Esophagus squamous epithelium (tissue), 4 donors: ENCODE results near the gene ARHGAP4.

Experiments used
- CTCF ChIP-seq, 6 experiments: fragments of 450-650 bp in 4 of 6; fragments of 200-600 bp in 2 of 6; sonication (generic) in 2 of 6; IDR thresholded peaks; one replicate each; pipeline ENCODE4 v1.5.1; 2016 to 2019; ENCODE audit warnings: antibody characterized with exemption in 6 of 6, mild to moderate bottlenecking in 4 of 6, moderate library complexity in 4 of 6
- POLR2A ChIP-seq, 4 donors: fragments of 450-650 bp; IDR thresholded peaks; one replicate each; pipeline ENCODE4 v1.6.1; 2017; ENCODE audit warnings: antibody characterized with exemption in 4 of 4, mild to moderate bottlenecking in 4 of 4, moderate library complexity in 3 of 4

GRCh38 chrX:153897899-153898298 lies 28.2 kb downstream of the ARHGAP4 start:
- TF ChIP-seq POLR2A (IDR thresholded peaks at IDR 0.05), result no peak
- no peak for TF ChIP-seq CTCF (IDR thresholded peaks at IDR 0.05)
